Urinary bladder (tissue), 4 donors: Measurements from ENCODE around the gene AFAP1L1. TPM values are rescaled to one million over a fixed set of nuclear protein-coding genes. Genes with fewer than 3 reads are reported as not detected.
A peak's percentile ranks its signal among the peaks of the same experiment; 100 is the strongest.

Experiments used
- DNase-seq: peaks from one replicate; pipeline ENCODE4 v3.0.0-alpha.2; 2015; ENCODE audit errors: extremely low spot score
- H3K27ac ChIP-seq: one replicate; pipeline ENCODE4 v1.5.1; 2013; ENCODE audit warnings: low read depth, mild to moderate bottlenecking, moderate library complexity
- H3K36me3 ChIP-seq: one replicate; pipeline ENCODE4 v1.6.1; 2013; ENCODE audit warnings: mild to moderate bottlenecking, moderate library complexity; ENCODE audit not compliant: insufficient read depth
- H3K4me1 ChIP-seq: one replicate; pipeline ENCODE4 v1.6.1; 2013; ENCODE audit warnings: mild to moderate bottlenecking, moderate library complexity; ENCODE audit not compliant: insufficient read depth
- H3K4me3 ChIP-seq: one replicate; pipeline ENCODE4 v1.5.1; 2013; ENCODE audit warnings: low read depth, low read length
- WGBS: extraction: QIAGEN DNeasy Blood & Tissue Kit; methylation state at CpG from one replicate; pipeline ENCODE4 v1.1.7; 2013; 5-methylcytosine and 5-hydroxymethylcytosine counted together
- polyA plus RNA-seq: library from polyadenylated mRNA; stranded (reverse); fragments of 200-250 nt; gene quantifications from one replicate; pipeline ENCODE4 v1.2.3, GENCODE V29; 2013
- total RNA-seq: library from RNA; depleted of rRNA; stranded (reverse); fragments of >200 nt; gene quantifications from one replicate; pipeline ENCODE4 v1.2.3, GENCODE V29; 2014
- donor health status: healthy with polysubstance abuse.
- donor health status: healthy.

Gene AFAP1L1
- total RNA-seq (27.9 TPM), polyA plus RNA-seq (6.3 TPM)

GRCh38 chr5:149271716-149272563, at the start of gene AFAP1L1:
Gene AFAP1L1 (plus strand): TSS chr5:149271859. CDS start chr5:149271969, 110 bp downstream.
- WGBS: under 1% methylated on average over 81 of the region's 81 CpGs
- Histone ChIP-seq H3K36me3 (no peaks in the 10 kb centered on the region), H3K4me1 (no peaks in the 10 kb centered on the region), H3K4me3 (peak within 1 kb of the TSS; percentile 75), H3K27ac (peak within 1 kb of the TSS; percentile 77)
- no peak for DNase-seq

GRCh38 chr5:149223081-149223848, 48.4 kb upstream of the AFAP1L1 start:
- no peak for DNase-seq
- no peak overlapping the region for H3K27ac ChIP-seq
- H3K4me3 ChIP-seq: no peak overlapping the region
- H3K36me3 ChIP-seq: no peaks in the 10 kb centered on the region
- WGBS: 84% methylated on average over 11 of the region's 11 CpGs
- H3K4me1 ChIP-seq: peaks cover 1% of the 10 kb centered on the region

- WGBS: 91% methylated on average over 5 of the region's 5 CpGs
Measured at GRCh38 chr5:149224282-149224681, 47.4 kb upstream of the AFAP1L1 start.

GRCh38 chr5:149227168-149227826, 44.4 kb upstream of the AFAP1L1 start:
- H3K36me3 ChIP-seq: no peaks in the 10 kb centered on the region
- 74% methylated on average over 2 of the region's 2 CpGs for WGBS
- H3K4me3 ChIP-seq: no peak overlapping the region
- no peak for DNase-seq
- H3K27ac ChIP-seq: no peak overlapping the region
- peaks cover 1% of the 10 kb centered on the region for H3K4me1 ChIP-seq

More at GRCh38 chr5:149224282-149224681, 47.4 kb upstream of the AFAP1L1 start:
- H3K4me1 ChIP-seq: peaks cover 1% of the 10 kb centered on the region
- H3K36me3 ChIP-seq: no peaks in the 10 kb centered on the region
- no peak overlapping the region for H3K27ac ChIP-seq
- DNase-seq: no peak
- no peak overlapping the region for H3K4me3 ChIP-seq

GRCh38 chr5:149228618-149229297, 42.9 kb upstream of the AFAP1L1 start:
- 28% methylated on average over 5 of the region's 5 CpGs for WGBS
- peak; percentile 47 for DNase-seq
- Histone ChIP-seq H3K4me1 (peaks cover 1% of the 10 kb centered on the region), H3K36me3 (no peaks in the 10 kb centered on the region), H3K27ac (no peak overlapping the region), H3K4me3 (no peak overlapping the region)

- 32% methylated on average over 6 of the region's 6 CpGs for WGBS
- Histone ChIP-seq H3K36me3 (no peaks in the 10 kb centered on the region), H3K27ac (no peak overlapping the region), H3K4me3 (no peak overlapping the region), H3K4me1 (peaks cover 1% of the 10 kb centered on the region)
- DNase-seq: no peak
Measured at GRCh38 chr5:149229298-149229937, 42.2 kb upstream of the AFAP1L1 start.

GRCh38 chr5:149235841-149236240, 35.8 kb upstream of the AFAP1L1 start:
- Histone ChIP-seq H3K4me3 (no peak overlapping the region), H3K4me1 (no peaks in the 10 kb centered on the region), H3K27ac (no peak overlapping the region), H3K36me3 (no peaks in the 10 kb centered on the region)
- no peak for DNase-seq

- H3K36me3 ChIP-seq: no peaks in the 10 kb centered on the region
- WGBS: 56% methylated on average over 4 of the region's 4 CpGs
- no peak overlapping the region for H3K27ac ChIP-seq
- H3K4me1 ChIP-seq: no peaks in the 10 kb centered on the region
- no peak overlapping the region for H3K4me3 ChIP-seq
- DNase-seq: no peak
Measured at GRCh38 chr5:149237662-149238061, 34.0 kb upstream of the AFAP1L1 start.

GRCh38 chr5:149238540-149238939, 33.1 kb upstream of the AFAP1L1 start:
- no peak overlapping the region for H3K4me3 ChIP-seq

GRCh38 chr5:149239917-149240316, 31.7 kb upstream of the AFAP1L1 start:
- no peak for DNase-seq
- no peaks in the 10 kb centered on the region for H3K36me3 ChIP-seq
- no peak overlapping the region for H3K4me3 ChIP-seq
- no peak overlapping the region for H3K27ac ChIP-seq
- H3K4me1 ChIP-seq: no peaks in the 10 kb centered on the region
- WGBS: 67% methylated on average over 2 of the region's 2 CpGs

More at GRCh38 chr5:149238540-149238939, 33.1 kb upstream of the AFAP1L1 start:
- no peaks in the 10 kb centered on the region for H3K4me1 ChIP-seq
- no peaks in the 10 kb centered on the region for H3K36me3 ChIP-seq
- no peak for DNase-seq
- WGBS: 69% methylated on average over 2 of the region's 2 CpGs
- H3K27ac ChIP-seq: no peak overlapping the region

- WGBS: 55% methylated on average over 13 of the region's 13 CpGs
- H3K4me1 ChIP-seq: no peaks in the 10 kb centered on the region
- H3K27ac ChIP-seq: no peak overlapping the region
- H3K4me3 ChIP-seq: no peak overlapping the region
- no peak for DNase-seq
- no peaks in the 10 kb centered on the region for H3K36me3 ChIP-seq
Measured at GRCh38 chr5:149240354-149240998, 31.2 kb upstream of the AFAP1L1 start.

- WGBS: 74% methylated on average over 3 of the region's 3 CpGs
- Histone ChIP-seq H3K27ac (no peak overlapping the region), H3K36me3 (no peaks in the 10 kb centered on the region), H3K4me1 (no peaks in the 10 kb centered on the region), H3K4me3 (no peak overlapping the region)
- no peak for DNase-seq
Measured at GRCh38 chr5:149242339-149242738, 29.3 kb upstream of the AFAP1L1 start.
